Activated CD8-positive, alpha-beta T cell treated with anti-CD3 and anti-CD28 coated beads, Interleukin-2, amount 10 ng/mL, durations not matched to agents 7 days and 5 days (primary cell): ENCODE data around the gene ZNF727. TPM values are rescaled to one million over a fixed set of nuclear protein-coding genes. Genes with fewer than 3 reads are reported as not detected.
"Not testable (repeated sequence)": the region's sequence is repeated elsewhere in the genome, so short reads cannot be mapped to it uniquely, and the experiment has no call there.

Experiments
- ATAC-seq: fragments of 150-1000 bp; cut with Tn5 transposase; one replicate; pipeline ENCODE4 v1.10.0; 2021; ENCODE audit warnings: moderate library complexity
- CTCF ChIA-PET: fragments of 350-600 bp; sonication (Branson Sonifier 250); formaldehyde crosslinking; loops from one replicate; lab custom pipeline; 2021; ENCODE audit warnings: antibody characterized with exemption; lab: Charles Lee
- POLR2A ChIA-PET: fragments of 350-600 bp; sonication (Branson Sonifier 250); formaldehyde crosslinking; loops from one replicate; lab custom pipeline; 2021; ENCODE audit warnings: antibody characterized with exemption; lab: Charles Lee
- DNase-seq: peaks from one replicate; pipeline ENCODE4 v3.0.0-alpha.2; 2020
- H3K27ac Mint-ChIP-seq: one replicate; pipeline ENCODE4 v1.8.0; 2021; ENCODE audit warnings: mild to moderate bottlenecking, mixed read lengths
- H3K27me3 Mint-ChIP-seq: one replicate; pipeline ENCODE4 v1.8.0; 2021; ENCODE audit warnings: low read depth, mixed read lengths
- H3K36me3 Mint-ChIP-seq: one replicate; pipeline ENCODE4 v1.8.0; 2021; ENCODE audit warnings: low read depth, mixed read lengths
- H3K4me1 Mint-ChIP-seq: one replicate; pipeline ENCODE4 v1.8.0; 2021; ENCODE audit warnings: low read depth, mixed read lengths
- H3K4me3 Mint-ChIP-seq: one replicate; pipeline ENCODE4 v1.8.0; 2021; ENCODE audit warnings: mild to moderate bottlenecking, mixed read lengths
- H3K9me3 Mint-ChIP-seq: one replicate; pipeline ENCODE4 v1.8.0; 2022; ENCODE audit warnings: mixed read lengths; ENCODE audit not compliant: insufficient read depth
- total RNA-seq, 2 experiments: library from RNA; stranded (reverse); gene quantifications; one replicate each; pipeline ENCODE4 v1.2.3, GENCODE V29; 2021

Gene ZNF727
- total RNA-seq = not detected

- DNase-seq (no peak), ATAC-seq (no peak)
- Mint-ChIP-seq H3K36me3 (no peaks in the 10 kb centered on the region), H3K4me1 (no peaks in the 10 kb centered on the region), H3K9me3 (peaks cover 46% of the 10 kb centered on the region), H3K4me3 (no peak within 1 kb of the TSS), H3K27me3 (no peaks in the 10 kb centered on the region), H3K27ac (no peak within 1 kb of the TSS)
- POLR2A ChIA-PET = no interaction called here
- CTCF ChIA-PET = no interaction called here
These were observed at the start of gene ZNF727 for GRCh38 chr7:64045301-64046040. Gene ZNF727 (plus strand): TSS chr7:64045434. CDS start chr7:64045622, 188 bp downstream.

DNA sequence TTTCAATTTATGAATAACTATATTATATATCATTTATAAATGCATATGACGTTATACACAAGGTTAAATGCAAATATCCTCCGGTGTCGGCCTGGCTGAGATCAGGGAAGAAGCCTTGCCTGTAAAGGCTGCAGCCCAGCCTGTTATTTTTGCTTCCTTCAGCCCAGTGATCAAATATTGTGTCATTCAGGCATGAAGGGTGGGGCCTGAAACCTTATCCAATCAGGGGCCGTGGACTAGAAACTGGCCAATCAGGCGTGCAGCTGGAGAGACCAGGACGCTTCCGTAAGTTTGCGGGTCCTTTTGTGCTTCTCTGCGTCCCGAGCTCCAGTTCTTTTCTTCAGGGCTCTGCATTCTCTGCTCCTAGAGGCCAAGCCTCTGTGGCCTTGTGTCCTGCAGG is 46.7 kb upstream of the ZNF727 start, which contains the start of gene ZNF722:
TSS of gene ZNF722 (plus strand) at position 301 of the 400 bp plus-strand sequence. CDS start 113 bp downstream, outside the sequence.
- POLR2A ChIA-PET = no interaction called here
- no peak within 1 kb of the TSS for H3K4me3 Mint-ChIP-seq
- no peak for ATAC-seq
- no peak for DNase-seq
- no peaks in the 10 kb centered on the region for H3K36me3 Mint-ChIP-seq
- CTCF ChIA-PET = no interaction called here
- H3K4me1 Mint-ChIP-seq = no peaks in the 10 kb centered on the region
- H3K27ac Mint-ChIP-seq = no peak within 1 kb of the TSS
- peaks cover 13% of the 10 kb centered on the region for H3K9me3 Mint-ChIP-seq
- H3K27me3 Mint-ChIP-seq = no peaks in the 10 kb centered on the region

- peaks cover 44% of the 10 kb centered on the region for H3K9me3 Mint-ChIP-seq
- H3K36me3 Mint-ChIP-seq, CTCF ChIA-PET, H3K27me3 Mint-ChIP-seq, DNase-seq, POLR2A ChIA-PET, H3K4me1 Mint-ChIP-seq, ATAC-seq, H3K27ac Mint-ChIP-seq, H3K4me3 Mint-ChIP-seq: not testable (repeated sequence)
These were observed 29.7 kb upstream of the ZNF727 start for GRCh38 chr7:64015496-64015895.

DNA sequence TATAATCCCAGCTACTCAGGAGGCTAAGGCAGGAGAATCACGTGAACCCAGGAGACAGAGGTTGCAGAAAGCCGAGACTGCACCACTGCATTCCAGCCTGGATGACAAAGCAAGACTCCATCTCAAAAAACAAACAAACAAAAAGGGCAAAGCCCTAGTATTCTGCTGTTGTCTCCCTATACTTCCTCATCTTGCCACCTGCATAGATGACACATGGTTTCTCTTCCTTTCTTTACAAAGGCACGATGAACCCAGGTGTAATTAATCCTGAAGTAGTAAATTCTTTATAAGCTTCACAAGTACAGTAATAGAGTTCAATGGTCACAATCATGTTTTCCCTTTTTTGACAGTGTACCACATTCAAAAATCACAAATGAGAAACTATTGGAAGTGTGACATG is 9.8 kb upstream of the ZNF727 start:
- POLR2A ChIA-PET = no interaction called here
- H3K9me3 Mint-ChIP-seq = peaks cover 45% of the 10 kb centered on the region
- H3K4me1 Mint-ChIP-seq = no peaks in the 10 kb centered on the region
- peaks cover 2% of the 10 kb centered on the region for H3K36me3 Mint-ChIP-seq
- H3K4me3 Mint-ChIP-seq = no peak overlapping the region
- no peak overlapping the region for H3K27ac Mint-ChIP-seq
- H3K27me3 Mint-ChIP-seq = no peaks in the 10 kb centered on the region
- ATAC-seq (no peak), DNase-seq (no peak)
- CTCF ChIA-PET = no interaction called here

DNA sequence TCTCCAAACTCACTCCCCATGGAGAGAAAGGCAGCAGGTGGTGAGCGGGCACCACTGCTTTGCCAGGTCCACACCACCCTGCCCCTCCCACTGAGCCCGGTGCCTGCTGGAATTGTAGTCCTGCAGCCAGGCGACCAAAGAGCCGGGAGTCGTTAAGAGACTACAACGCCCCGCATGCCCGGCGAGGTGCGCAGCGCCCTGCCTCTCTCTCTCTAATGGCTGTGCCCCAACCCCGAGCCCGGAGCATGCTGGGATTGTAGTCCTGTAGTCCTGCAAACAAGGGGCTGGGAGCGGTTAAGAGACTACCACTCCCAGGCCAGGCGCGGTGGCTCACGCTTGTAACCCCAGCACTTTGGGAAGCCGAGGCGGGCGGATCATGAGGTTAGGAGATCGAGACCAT is 8.1 kb upstream of the ZNF727 start:
- DNase-seq (no peak), ATAC-seq (no peak)
- Mint-ChIP-seq H3K4me3 (no peak overlapping the region), H3K36me3 (peaks cover 2% of the 10 kb centered on the region), H3K27ac (no peak overlapping the region), H3K4me1 (no peaks in the 10 kb centered on the region), H3K9me3 (peaks cover 39% of the 10 kb centered on the region), H3K27me3 (no peaks in the 10 kb centered on the region)
- ChIA-PET POLR2A (no interaction called here), CTCF (no interaction called here)

DNA sequence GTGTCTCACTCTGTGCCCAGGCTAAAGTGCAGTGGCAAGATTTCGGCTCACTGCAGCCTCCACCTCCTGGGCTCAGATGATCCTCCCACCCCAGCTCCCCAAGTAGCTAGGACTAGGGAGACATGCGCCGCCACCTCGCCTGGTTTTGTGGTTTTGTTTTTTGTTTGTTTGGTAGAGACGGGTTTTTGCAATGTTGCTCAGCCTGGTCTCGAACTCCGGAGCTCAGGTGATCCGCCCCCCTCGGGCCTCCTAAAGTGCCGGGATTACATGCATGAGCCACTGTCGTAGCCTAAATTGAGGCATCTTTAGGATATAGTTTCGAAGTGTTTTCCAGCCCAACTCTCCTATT is 781 bp downstream of the ZNF727 start:
- no peak overlapping the region for H3K4me3 Mint-ChIP-seq
- ChIA-PET POLR2A (no interaction called here), CTCF (no interaction called here)
- no peaks in the 10 kb centered on the region for H3K4me1 Mint-ChIP-seq
- ATAC-seq (no peak), DNase-seq (no peak)
- H3K27me3 Mint-ChIP-seq = no peaks in the 10 kb centered on the region
- H3K27ac Mint-ChIP-seq = no peak overlapping the region
- H3K9me3 Mint-ChIP-seq = peaks cover 46% of the 10 kb centered on the region
- H3K36me3 Mint-ChIP-seq = no peaks in the 10 kb centered on the region

DNA sequence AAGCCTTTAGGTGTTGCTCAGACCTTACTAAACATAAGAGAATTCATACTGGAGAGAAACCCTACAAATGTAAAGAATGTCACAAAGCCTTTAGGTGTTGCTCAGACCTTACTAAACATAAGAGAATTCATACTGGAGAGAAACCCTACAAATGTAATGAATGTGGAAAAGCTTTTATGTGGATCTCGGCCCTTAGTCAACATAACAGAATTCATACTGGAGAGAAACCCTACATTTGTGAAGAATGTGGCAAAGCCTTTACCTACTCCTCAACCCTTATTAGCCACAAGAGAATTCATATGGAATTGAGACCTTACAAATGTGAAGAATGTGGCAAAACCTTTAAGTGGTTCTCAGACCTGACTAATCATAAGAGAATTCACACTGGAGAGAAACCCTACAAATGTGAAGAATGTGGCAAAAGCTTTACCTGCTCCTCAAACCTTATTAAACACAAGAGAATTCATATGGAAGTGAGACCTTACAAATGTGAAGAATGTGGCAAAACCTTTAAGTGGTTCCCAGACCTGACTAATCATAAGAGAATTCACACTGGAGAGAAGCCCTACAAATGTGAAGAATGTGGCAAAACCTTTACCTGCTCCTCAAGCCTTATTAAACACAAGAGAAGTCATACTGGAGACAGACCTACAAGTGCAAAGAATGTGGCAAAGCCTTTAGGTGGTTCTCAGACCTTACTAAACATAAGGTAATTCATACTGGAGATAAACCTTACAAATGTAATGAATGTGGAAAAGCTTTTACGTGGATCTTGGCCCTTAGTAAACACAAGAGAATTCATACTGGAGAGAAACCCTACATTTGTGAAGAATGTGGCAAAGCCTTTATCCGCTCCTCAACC is 32.8 kb downstream of the ZNF727 start:
- CTCF ChIA-PET, H3K36me3 Mint-ChIP-seq, ATAC-seq, H3K27ac Mint-ChIP-seq, DNase-seq, H3K27me3 Mint-ChIP-seq, H3K4me3 Mint-ChIP-seq, POLR2A ChIA-PET, H3K4me1 Mint-ChIP-seq: not testable (repeated sequence)
- H3K9me3 Mint-ChIP-seq = peaks cover 61% of the 10 kb centered on the region

DNA sequence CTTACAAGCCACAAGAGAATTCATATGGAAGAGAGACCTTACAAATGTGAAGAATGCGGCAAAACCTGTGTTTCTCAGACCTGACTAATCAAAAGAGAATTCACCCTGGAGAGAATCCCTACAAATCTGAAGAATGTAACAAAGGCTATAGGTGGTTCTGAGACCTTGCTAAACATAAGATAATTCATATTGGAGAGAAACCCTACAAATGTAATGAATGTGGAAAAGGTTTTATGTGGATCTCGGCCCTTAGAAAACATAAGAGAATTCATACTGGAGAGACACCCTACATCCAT is 33.4 kb downstream of the ZNF727 start:
- no peak overlapping the region for H3K27ac Mint-ChIP-seq
- no peak overlapping the region for H3K4me3 Mint-ChIP-seq
- peaks cover 6% of the 10 kb centered on the region for H3K36me3 Mint-ChIP-seq
- CTCF ChIA-PET = no interaction called here
- no peaks in the 10 kb centered on the region for H3K27me3 Mint-ChIP-seq
- peaks cover 55% of the 10 kb centered on the region for H3K9me3 Mint-ChIP-seq
- no peak for ATAC-seq
- POLR2A ChIA-PET = no interaction called here
- DNase-seq = no peak
- H3K4me1 Mint-ChIP-seq = no peaks in the 10 kb centered on the region

DNA sequence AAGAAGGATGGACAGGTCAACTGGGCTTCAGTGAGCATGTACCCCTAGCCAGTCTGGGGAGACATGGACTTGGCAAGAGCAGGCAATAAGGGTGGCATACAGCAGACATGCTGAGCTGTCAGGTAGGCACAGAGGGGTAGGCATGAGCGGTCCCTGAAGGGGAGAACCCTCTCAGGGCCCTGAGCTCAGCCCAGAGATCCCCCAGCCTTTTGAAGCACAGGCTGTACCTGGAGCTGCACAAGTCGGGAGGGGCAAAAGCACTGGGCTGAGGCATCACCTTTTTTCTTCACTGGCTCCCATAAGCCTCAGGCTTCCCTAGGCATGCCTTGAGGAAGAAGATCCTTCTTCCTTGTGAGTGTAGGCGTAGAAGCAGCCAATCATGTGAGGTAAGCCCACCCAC is 42.3 kb downstream of the ZNF727 start:
- DNase-seq (no peak), ATAC-seq (no peak)
- peaks cover 2% of the 10 kb centered on the region for H3K36me3 Mint-ChIP-seq
- no peak overlapping the region for H3K27ac Mint-ChIP-seq
- H3K9me3 Mint-ChIP-seq = peaks cover 16% of the 10 kb centered on the region
- no peaks in the 10 kb centered on the region for H3K4me1 Mint-ChIP-seq
- CTCF ChIA-PET = no interaction called here
- POLR2A ChIA-PET = no interaction called here
- H3K4me3 Mint-ChIP-seq = no peak overlapping the region
- no peaks in the 10 kb centered on the region for H3K27me3 Mint-ChIP-seq

DNA sequence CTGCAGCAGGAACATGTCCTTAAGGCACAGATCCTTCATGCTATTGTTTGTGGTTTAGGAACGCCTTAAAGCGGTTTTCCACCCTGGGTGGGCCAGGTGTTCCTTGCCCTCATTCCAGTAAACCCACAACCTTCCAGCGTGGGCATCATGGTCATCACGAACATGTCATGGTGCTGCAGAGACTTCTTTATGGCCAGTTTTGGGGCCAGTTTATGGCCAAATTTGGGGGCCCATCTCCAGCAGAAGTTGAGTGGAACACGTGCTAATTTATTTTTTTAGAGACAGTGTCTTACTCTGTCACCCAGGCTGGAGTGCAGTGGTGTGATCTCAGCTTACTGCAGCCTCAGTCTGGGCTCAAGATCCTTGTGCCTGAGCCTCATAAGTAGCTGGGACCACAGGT is 43.6 kb downstream of the ZNF727 start:
- CTCF ChIA-PET, H3K36me3 Mint-ChIP-seq, DNase-seq, H3K27ac Mint-ChIP-seq, POLR2A ChIA-PET, ATAC-seq, H3K4me1 Mint-ChIP-seq, H3K27me3 Mint-ChIP-seq, H3K4me3 Mint-ChIP-seq: not testable (repeated sequence)
- peaks cover 18% of the 10 kb centered on the region for H3K9me3 Mint-ChIP-seq
